ENCODE data around the gene EFCAB11. TPM values are rescaled to one million over a fixed set of nuclear protein-coding genes. Genes with fewer than 3 reads are reported as not detected.

Gene EFCAB11
- total RNA-seq, 6 experiments from 2014 or later: 1.7 to 4.7 (median 3.2) TPM

DNA sequence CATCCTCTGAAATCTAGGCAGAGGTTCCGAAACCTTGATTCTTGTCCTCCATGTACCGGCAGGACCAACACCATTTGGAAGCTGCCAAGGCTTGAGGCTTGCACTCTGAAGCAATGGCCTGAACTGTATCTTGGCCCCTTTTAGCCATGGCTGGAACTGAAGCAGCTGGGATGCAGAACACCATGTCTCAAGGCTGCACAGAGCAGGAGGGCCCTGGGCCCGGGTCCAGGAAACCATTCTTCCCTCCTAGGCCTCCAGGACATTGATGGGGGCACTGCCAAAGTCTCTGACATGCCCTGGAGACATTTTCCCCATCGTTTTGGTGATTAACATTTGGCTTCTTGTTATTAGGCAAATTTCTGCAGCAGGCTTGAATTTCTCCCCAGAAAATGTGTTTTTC, 198.7 kb downstream of the EFCAB11 start:
- no peaks in the 10 kb centered on the region for H3K27me3 ChIP-seq
- no peaks in the 10 kb centered on the region for H3K36me3 ChIP-seq
- no peaks in the 10 kb centered on the region for H3K9me3 ChIP-seq
- no peak for DNase-seq
- intact Hi-C loops (cut with DNase I): no loop called here
- 78% methylated on average over 1 of the region's 4 CpGs for WGBS (ENCODE audit: insufficient coverage, low coverage, low lambda C conversion rate, missing lambda C conversion rate)
- H3K27ac ChIP-seq: no peak overlapping the region
- TF ChIP-seq CTCF (IDR thresholded peaks at IDR 0.05): no peak
- H3K4me1 ChIP-seq: no peaks in the 10 kb centered on the region
- no peak for ATAC-seq
- no peak overlapping the region for H3K4me3 ChIP-seq

DNA sequence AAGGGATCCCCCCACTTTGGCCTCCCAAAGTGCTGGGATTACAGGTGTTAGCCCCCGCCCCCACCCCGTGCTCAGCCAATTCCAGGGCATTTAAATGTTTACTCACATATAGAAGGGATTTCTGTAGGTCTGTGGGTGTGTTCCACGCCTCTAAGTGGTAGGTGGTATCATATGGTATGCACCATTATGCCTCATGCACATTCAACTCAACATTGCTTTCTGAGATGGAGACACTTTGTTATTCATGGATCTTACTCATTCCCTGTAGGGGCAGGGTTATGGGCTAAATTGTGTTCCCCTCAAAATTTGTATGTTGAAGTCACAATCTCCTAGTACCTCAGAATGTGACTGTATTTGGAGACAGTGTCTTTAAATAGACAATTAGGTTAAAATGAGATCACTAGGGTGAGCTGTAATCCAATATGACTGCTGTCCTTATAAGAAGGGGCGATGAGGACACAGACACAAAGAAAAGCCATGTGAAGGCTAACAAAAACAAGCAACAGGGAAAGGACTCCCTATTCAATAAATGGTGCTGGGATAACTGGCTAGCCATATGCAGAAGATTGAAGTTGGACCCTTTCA, 200.6 kb downstream of the EFCAB11 start:
- H3K36me3 ChIP-seq: no peaks in the 10 kb centered on the region
- H3K4me1 ChIP-seq: no peaks in the 10 kb centered on the region
- ATAC-seq: no peak
- DNase-seq: no peak
- no peak overlapping the region for H3K4me3 ChIP-seq
- TF ChIP-seq POLR2A (IDR thresholded peaks at IDR 0.05) (no peak), CTCF (IDR thresholded peaks at IDR 0.05) (no peak)
- no peak overlapping the region for H3K27ac ChIP-seq
- no peaks in the 10 kb centered on the region for H3K9me3 ChIP-seq
- WGBS (ENCODE audit: insufficient coverage, low coverage, low lambda C conversion rate, missing lambda C conversion rate): 83% methylated on average over 1 of the region's 4 CpGs
- no peaks in the 10 kb centered on the region for H3K27me3 ChIP-seq
- intact Hi-C loops (cut with DNase I): no loop called here

DNA sequence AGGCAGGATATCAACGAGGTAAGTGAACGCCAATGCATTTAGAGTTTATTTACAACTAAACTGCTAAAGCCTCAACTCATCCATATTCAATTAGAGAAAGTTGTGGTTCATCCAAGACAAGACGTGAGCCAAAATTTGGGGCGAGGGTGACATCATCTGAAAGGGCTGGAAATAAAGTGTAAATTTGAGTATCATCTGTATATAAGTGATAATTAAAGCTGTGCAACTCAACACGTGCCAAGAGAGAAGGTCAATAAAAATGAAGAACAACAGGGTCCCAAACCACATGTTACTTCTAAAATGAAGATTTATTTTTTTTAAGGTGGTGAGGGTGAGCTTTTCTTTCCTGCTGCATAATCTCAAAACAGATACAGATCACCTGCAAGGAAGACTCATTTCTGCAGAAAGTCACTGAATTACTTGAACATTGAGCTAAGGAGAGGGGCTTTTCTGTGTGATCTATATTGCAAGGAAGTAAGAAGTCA, 203.6 kb downstream of the EFCAB11 start:
- Histone ChIP-seq H3K4me3 (no peak overlapping the region), H3K27ac (no peak overlapping the region), H3K36me3 (no peaks in the 10 kb centered on the region), H3K27me3 (no peaks in the 10 kb centered on the region), H3K4me1 (no peaks in the 10 kb centered on the region), H3K9me3 (no peaks in the 10 kb centered on the region)
- intact Hi-C loops (cut with DNase I): no loop called here
- TF ChIP-seq POLR2A (IDR thresholded peaks at IDR 0.05): no peak
- no peak for TF ChIP-seq CTCF (IDR thresholded peaks at IDR 0.05)
- WGBS (ENCODE audit: insufficient coverage, low coverage, low lambda C conversion rate, missing lambda C conversion rate): 42% methylated on average over 5 of the region's 5 CpGs
- DNase-seq (no peak), ATAC-seq (no peak)

GRCh38 chr14:89750281-89750755, 204.2 kb downstream of the EFCAB11 start:
- no peak for DNase-seq
- intact Hi-C loops (cut with DNase I): no loop called here
- H3K4me3 ChIP-seq: no peak overlapping the region
- no peaks in the 10 kb centered on the region for H3K27me3 ChIP-seq
- no peak for ATAC-seq
- H3K9me3 ChIP-seq: no peaks in the 10 kb centered on the region
- H3K4me1 ChIP-seq: no peaks in the 10 kb centered on the region
- TF ChIP-seq CTCF (IDR thresholded peaks at IDR 0.05) (no peak), POLR2A (IDR thresholded peaks at IDR 0.05) (no peak)
- no peaks in the 10 kb centered on the region for H3K36me3 ChIP-seq
- no peak overlapping the region for H3K27ac ChIP-seq
- WGBS (ENCODE audit: insufficient coverage, low coverage, low lambda C conversion rate, missing lambda C conversion rate): 25% methylated on average over 6 of the region's 6 CpGs
